ENCODE data around the gene GGN. TPM values are rescaled to one million over a fixed set of nuclear protein-coding genes. Genes with fewer than 3 reads are reported as not detected.
A peak's percentile ranks its signal among the peaks of the same experiment; 100 is the strongest.

The GGN gene
- total and polyA plus RNA-seq, 2 of the 13 experiments (the other 11 are each of a cell fraction or from before 2014, with no cell fraction given), result not detected

DNA sequence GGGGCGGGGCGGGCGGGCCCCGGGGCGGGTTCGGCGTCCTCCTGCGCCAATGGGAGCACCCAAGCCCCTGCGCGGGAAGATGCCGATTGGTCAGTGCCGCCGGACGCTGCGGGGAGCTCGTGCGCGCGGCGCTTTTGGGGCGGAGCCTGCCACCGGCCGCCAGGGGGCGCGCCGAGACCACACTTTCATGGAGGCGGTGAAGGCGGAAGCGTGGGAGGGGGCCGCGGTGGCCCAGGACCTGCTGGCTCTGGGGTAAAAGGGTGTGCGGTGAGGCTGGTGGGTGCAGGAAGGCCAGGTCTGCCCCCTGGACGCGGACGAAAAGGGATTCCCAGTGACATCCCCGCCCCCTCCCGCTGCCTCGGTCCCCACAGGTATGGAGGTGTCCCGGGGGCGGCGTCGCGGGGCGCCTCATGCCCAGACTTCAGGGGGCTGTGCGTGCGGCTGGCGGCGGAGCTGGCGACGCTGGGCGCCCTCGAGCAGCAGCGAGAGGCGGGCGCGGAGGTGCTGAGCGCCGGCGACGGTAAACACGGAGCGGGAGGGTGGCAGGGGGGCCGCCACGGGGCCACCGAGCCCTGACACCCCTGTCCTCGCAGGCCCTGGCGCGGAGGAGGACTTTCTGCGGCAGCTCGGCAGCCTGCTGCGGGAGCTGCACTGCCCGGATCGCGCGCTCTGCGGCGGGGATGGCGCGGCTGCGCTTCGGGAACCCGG, 15.3 kb upstream of the GGN start, which contains the start of gene FAM98C (continued):
- TF ChIP-seq ZIK1 (CRISPR knock-in tag; IDR thresholded peaks at IDR 0.05; ENCODE audit: borderline replicate concordance, low read depth) (peak; percentile 29; the same call in 1 of the 2 replicates), NR2C2 (CRISPR knock-in tag; IDR thresholded peaks at IDR 0.05; ENCODE audit: borderline replicate concordance) (peak; percentile 47; the same call in 1 of the 2 replicates), HNF4G (IDR thresholded peaks at IDR 0.05; ENCODE audit: borderline replicate concordance, low read depth, low read length) (no peak), HNF4G (CRISPR knock-in tag; IDR thresholded peaks at IDR 0.05; ENCODE audit: borderline replicate concordance, low read depth) (peak; percentile 36; the same call in 1 of the 2 replicates), HDAC1 (CRISPR knock-in tag; IDR thresholded peaks at IDR 0.05) (peak; percentile 64; the same call in 1 of the 2 replicates), NFATC3 (CRISPR knock-in tag; IDR thresholded peaks at IDR 0.05) (0 out of 2 replicates have a peak, but pooled peaks have one; percentile 40), ZKSCAN8 (CRISPR knock-in tag; IDR thresholded peaks at IDR 0.05; ENCODE audit: borderline replicate concordance) (peak; percentile 20; the same call in 1 of the 2 replicates), SKI (IDR thresholded peaks at IDR 0.05; ENCODE audit: partially characterized antibody) (peak; percentile 13), ZNF598 (CRISPR knock-in tag; IDR thresholded peaks at IDR 0.05; ENCODE audit: borderline replicate concordance) (peak; percentile 92; the same call in 1 of the 2 replicates), CAMTA2 (CRISPR knock-in tag; IDR thresholded peaks at IDR 0.05; ENCODE audit: borderline replicate concordance) (0 out of 2 replicates have a peak, but pooled peaks have one; percentile 77), ZBTB26 (CRISPR knock-in tag; IDR thresholded peaks at IDR 0.05; ENCODE audit: borderline replicate concordance) (no peak), XRCC5 (optimal IDR thresholded peaks at IDR 0.05; ENCODE audit: low read length) (peak; percentile 47), ATF2 (CRISPR knock-in tag; IDR thresholded peaks at IDR 0.05) (peak; percentile 61; the same call in 1 of the 2 replicates), RBFOX2 (IDR thresholded peaks at IDR 0.05; ENCODE audit: low read depth, low read length) (peak; percentile 83), ZNF652 (CRISPR knock-in tag; IDR thresholded peaks at IDR 0.05; ENCODE audit: borderline replicate concordance, low read depth) (no peak), ZNF343 (CRISPR knock-in tag; IDR thresholded peaks at IDR 0.05) (peak; percentile 89), SRSF9 (IDR thresholded peaks at IDR 0.05; ENCODE audit: borderline replicate concordance, insufficient read depth, low read depth, low read length, poor library complexity, severe bottlenecking) (no peak)
- TF ChIP-seq, protein P1, sequence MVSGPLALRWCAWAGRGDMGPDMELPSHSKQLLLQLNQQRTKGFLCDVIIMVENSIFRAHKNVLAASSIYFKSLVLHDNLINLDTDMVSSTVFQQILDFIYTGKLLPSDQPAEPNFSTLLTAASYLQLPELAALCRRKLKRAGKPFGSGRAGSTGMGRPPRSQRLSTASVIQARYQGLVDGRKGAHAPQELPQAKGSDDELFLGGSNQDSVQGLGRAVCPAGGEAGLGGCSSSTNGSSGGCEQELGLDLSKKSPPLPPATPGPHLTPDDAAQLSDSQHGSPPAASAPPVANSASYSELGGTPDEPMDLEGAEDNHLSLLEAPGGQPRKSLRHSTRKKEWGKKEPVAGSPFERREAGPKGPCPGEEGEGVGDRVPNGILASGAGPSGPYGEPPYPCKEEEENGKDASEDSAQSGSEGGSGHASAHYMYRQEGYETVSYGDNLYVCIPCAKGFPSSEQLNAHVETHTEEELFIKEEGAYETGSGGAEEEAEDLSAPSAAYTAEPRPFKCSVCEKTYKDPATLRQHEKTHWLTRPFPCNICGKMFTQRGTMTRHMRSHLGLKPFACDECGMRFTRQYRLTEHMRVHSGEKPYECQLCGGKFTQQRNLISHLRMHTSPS (CRISPR knock-in tag; IDR thresholded peaks at IDR 0.05; ENCODE audit: low read depth), result peak; percentile 40; the same call in 1 of the 2 replicates
- TF ChIP-seq, protein P2, sequence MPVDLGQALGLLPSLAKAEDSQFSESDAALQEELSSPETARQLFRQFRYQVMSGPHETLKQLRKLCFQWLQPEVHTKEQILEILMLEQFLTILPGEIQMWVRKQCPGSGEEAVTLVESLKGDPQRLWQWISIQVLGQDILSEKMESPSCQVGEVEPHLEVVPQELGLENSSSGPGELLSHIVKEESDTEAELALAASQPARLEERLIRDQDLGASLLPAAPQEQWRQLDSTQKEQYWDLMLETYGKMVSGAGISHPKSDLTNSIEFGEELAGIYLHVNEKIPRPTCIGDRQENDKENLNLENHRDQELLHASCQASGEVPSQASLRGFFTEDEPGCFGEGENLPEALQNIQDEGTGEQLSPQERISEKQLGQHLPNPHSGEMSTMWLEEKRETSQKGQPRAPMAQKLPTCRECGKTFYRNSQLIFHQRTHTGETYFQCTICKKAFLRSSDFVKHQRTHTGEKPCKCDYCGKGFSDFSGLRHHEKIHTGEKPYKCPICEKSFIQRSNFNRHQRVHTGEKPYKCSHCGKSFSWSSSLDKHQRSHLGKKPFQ (CRISPR knock-in tag; IDR thresholded peaks at IDR 0.05; ENCODE audit: insufficient replicate concordance), result peak; percentile 83
- TF ChIP-seq, protein P3, sequence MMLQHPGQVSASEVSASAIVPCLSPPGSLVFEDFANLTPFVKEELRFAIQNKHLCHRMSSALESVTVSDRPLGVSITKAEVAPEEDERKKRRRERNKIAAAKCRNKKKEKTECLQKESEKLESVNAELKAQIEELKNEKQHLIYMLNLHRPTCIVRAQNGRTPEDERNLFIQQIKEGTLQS (CRISPR knock-in tag; IDR thresholded peaks at IDR 0.05), result no peak
